Measurements from ENCODE around the gene GLP2R. TPM values are rescaled to one million over a fixed set of nuclear protein-coding genes. Genes with fewer than 3 reads are reported as not detected.

Gene GLP2R
- total and polyA plus RNA-seq, 2 of the 13 experiments (the other 11 are each of a cell fraction or from before 2014, with no cell fraction given) = 0.65 to 1.4 TPM

GRCh38 chr17:9839433-9839832, 13.7 kb downstream of the GLP2R start:
- H3K4me3 ChIP-seq (replicated peaks in 1 of 3; ENCODE audit: insufficient read depth in 1 of 3, low read depth in 2 of 3, low read length in 3 of 3) = no peak overlapping the region
- H3K9me3 ChIP-seq (ENCODE audit: low read length) = no peaks in the 10 kb centered on the region
- intact Hi-C loops (cut with micrococcal nuclease; ENCODE audit: unreplicated experiment) = no loop called here
- CTCF ChIA-PET (ENCODE audit: low intra/inter-chr PET ratio, low total read pairs) = no interaction called here
- no peaks in the 10 kb centered on the region for H4K20me1 ChIP-seq (ENCODE audit: insufficient read depth, low read length)
- 1% methylated on average over 4 of the region's 4 CpGs for WGBS (ENCODE audit: low lambda C conversion rate)
- H3K4me1 ChIP-seq (ENCODE audit: insufficient read depth, low read length) = peaks cover 27% of the 10 kb centered on the region
- H3K9ac ChIP-seq (ENCODE audit: insufficient read depth, low read depth, low read length) = no peak overlapping the region
- no peaks in the 10 kb centered on the region for H3K36me3 ChIP-seq (replicated peaks in 1 of 2; ENCODE audit: control insufficient read depth in 1 of 2, insufficient read depth in 2 of 2, low read length in 2 of 2)
- TF ChIP-seq RFX5 (IDR thresholded peaks at IDR 0.05; ENCODE audit: low read depth, low read length) (no peak), CTCF (CRISPR knock-in tag; IDR thresholded peaks at IDR 0.05) (0 out of 2 replicates have a peak, but pooled peaks have one; percentile 6), KDM3A (CRISPR knock-in tag; IDR thresholded peaks at IDR 0.05; ENCODE audit: low read depth) (no peak), ZNF878 (CRISPR knock-in tag; IDR thresholded peaks at IDR 0.05) (no peak)
- H2AFZ ChIP-seq (ENCODE audit: low read length) = no peak overlapping the region
- H3K27ac ChIP-seq (ENCODE audit: extremely low read length, insufficient read depth, low read length) = no peak overlapping the region
- peaks cover 0 to 3% of the 10 kb centered on the region in 2 experiments; a peak in 2 of 5 replicates for H3K27me3 ChIP-seq (ENCODE audit: control insufficient read depth in 1 of 2, insufficient read depth in 2 of 2, low read length in 2 of 2)
- DNase-seq (ENCODE audit: low spot score) (no peak), FAIRE-seq (no peak), ATAC-seq (no peak)
- POLR2A ChIA-PET = no interaction called here
- H3K4me2 ChIP-seq (ENCODE audit: low read depth, low read length) = no peak overlapping the region
- no peaks in the 10 kb centered on the region for H3K79me2 ChIP-seq (ENCODE audit: insufficient read depth, low read length)
- no TSS peak for BruUV-seq (replicated peaks)
- in situ Hi-C loops (cut with HindIII; ENCODE audit: extremely low pct_ligation_motif_present, low pct_unique_long_range_greater_than_20kb) = no loop called here

DNA sequence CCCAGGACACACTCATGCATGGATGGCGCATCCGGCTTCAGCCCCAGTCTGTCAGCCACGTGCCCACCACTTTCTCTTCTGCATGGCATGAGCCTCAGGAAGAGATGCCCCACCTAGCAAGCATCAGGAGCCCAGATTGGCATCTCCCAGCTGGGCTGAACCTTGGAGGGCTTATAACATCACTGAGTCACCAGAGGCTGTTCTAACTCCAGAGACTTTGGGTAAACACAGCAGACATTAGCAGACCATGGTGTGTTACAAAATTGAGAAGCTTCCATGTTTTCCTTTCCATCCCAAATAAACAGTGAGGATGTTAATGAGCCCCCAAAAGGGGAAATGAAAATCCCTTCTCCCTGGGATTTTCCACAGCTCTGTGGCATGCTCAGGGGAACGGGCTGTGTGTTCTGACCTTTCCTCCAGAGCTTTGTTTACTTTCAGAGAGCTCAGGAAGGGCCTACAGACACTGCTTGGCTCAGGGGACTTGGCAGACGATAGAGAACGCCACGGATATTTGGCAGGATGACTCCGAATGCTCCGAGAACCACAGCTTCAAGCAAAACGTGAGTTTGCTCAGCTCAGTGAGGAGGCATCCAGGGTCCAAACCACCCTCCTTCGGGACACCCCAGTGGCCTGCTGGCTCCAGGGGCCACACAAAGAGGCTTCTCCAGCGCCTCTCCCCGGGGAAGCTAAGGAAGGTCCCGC, 16.5 kb downstream of the GLP2R start:
- DNase-seq (ENCODE audit: low spot score) (peak; percentile 13), FAIRE-seq (no peak), ATAC-seq (peak; percentile 89)
- ChIA-PET POLR2A (no interaction called here), CTCF (ENCODE audit: low intra/inter-chr PET ratio, low total read pairs) (no interaction called here)
- Histone ChIP-seq H2AFZ (ENCODE audit: low read length) (peak overlapping the region; percentile 8), H3K9me3 (ENCODE audit: low read length) (no peaks in the 10 kb centered on the region), H3K4me1 (ENCODE audit: insufficient read depth, low read length) (peaks cover 27% of the 10 kb centered on the region), H3K27me3 (ENCODE audit: control insufficient read depth in 1 of 2, insufficient read depth in 2 of 2, low read length in 2 of 2) (no peaks in the 10 kb centered on the region; a peak in 2 of 5 replicates), H3K79me2 (ENCODE audit: insufficient read depth, low read length) (no peaks in the 10 kb centered on the region), H3K36me3 (replicated peaks in 1 of 2; ENCODE audit: control insufficient read depth in 1 of 2, insufficient read depth in 2 of 2, low read length in 2 of 2) (no peaks in the 10 kb centered on the region), H4K20me1 (ENCODE audit: insufficient read depth, low read length) (no peaks in the 10 kb centered on the region), H3K27ac (ENCODE audit: extremely low read length, insufficient read depth, low read length) (no peak overlapping the region), H3K4me2 (ENCODE audit: low read depth, low read length) (peak overlapping the region; percentile 58), H3K9ac (ENCODE audit: insufficient read depth, low read depth, low read length) (no peak overlapping the region), H3K4me3 (replicated peaks in 1 of 3; ENCODE audit: insufficient read depth in 1 of 3, low read depth in 2 of 3, low read length in 3 of 3) (peak overlapping the region in 2 of 3 experiments; percentile 33 to 53; a peak in 3 of 6 replicates)
- WGBS (ENCODE audit: low lambda C conversion rate) = 16% methylated on average over 11 of the region's 14 CpGs
- in situ Hi-C loops (cut with HindIII; ENCODE audit: extremely low pct_ligation_motif_present, low pct_unique_long_range_greater_than_20kb) (no loop called here), intact Hi-C loops (cut with micrococcal nuclease; ENCODE audit: unreplicated experiment) (no loop called here)
- no TSS peak for BruUV-seq (replicated peaks)
- TF ChIP-seq, protein P1, sequence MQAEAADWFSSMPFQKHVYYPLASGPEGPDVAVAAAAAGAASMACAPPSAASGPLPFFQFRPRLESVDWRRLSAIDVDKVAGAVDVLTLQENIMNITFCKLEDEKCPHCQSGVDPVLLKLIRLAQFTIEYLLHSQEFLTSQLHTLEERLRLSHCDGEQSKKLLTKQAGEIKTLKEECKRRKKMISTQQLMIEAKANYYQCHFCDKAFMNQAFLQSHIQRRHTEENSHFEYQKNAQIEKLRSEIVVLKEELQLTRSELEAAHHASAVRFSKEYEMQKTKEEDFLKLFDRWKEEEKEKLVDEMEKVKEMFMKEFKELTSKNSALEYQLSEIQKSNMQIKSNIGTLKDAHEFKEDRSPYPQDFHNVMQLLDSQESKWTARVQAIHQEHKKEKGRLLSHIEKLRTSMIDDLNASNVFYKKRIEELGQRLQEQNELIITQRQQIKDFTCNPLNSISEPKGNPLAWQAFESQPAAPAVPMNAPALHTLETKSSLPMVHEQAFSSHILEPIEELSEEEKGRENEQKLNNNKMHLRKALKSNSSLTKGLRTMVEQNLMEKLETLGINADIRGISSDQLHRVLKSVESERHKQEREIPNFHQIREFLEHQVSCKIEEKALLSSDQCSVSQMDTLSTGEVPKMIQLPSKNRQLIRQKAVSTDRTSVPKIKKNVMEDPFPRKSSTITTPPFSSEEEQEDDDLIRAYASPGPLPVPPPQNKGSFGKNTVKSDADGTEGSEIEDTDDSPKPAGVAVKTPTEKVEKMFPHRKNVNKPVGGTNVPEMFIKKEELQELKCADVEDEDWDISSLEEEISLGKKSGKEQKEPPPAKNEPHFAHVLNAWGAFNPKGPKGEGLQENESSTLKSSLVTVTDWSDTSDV (CRISPR knock-in tag; IDR thresholded peaks at IDR 0.05) = no peak
- TF ChIP-seq POLR2G (IDR thresholded peaks at IDR 0.05; ENCODE audit: low read depth, low read length) = no peak
- no peak for TF ChIP-seq ARID2 (CRISPR knock-in tag; IDR thresholded peaks at IDR 0.05; ENCODE audit: borderline replicate concordance)
- TF ChIP-seq ZNF121 (CRISPR knock-in tag; IDR thresholded peaks at IDR 0.05) = no peak
- TF ChIP-seq ZNF12 (CRISPR knock-in tag; IDR thresholded peaks at IDR 0.05) = no peak
- no peak for TF ChIP-seq JUND (CRISPR knock-in tag; IDR thresholded peaks at IDR 0.05)
- TF ChIP-seq NONO (IDR thresholded peaks at IDR 0.05) = no peak
- TF ChIP-seq NONO (CRISPR knock-in tag; conservative IDR thresholded peaks at IDR 0.05) = no peak
- TF ChIP-seq ZMAT3 (CRISPR knock-in tag; conservative IDR thresholded peaks at IDR 0.05) = no peak
- TF ChIP-seq ARHGAP35 (CRISPR knock-in tag; IDR thresholded peaks at IDR 0.05; ENCODE audit: borderline replicate concordance) = no peak
- TF ChIP-seq ZNF713 (CRISPR knock-in tag; IDR thresholded peaks at IDR 0.05) = no peak
